Measurements from ENCODE around the gene HACD3. TPM values are rescaled to one million over a fixed set of nuclear protein-coding genes. Genes with fewer than 3 reads are reported as not detected.

The HACD3 gene
- total and polyA plus RNA-seq, 8 donors, result 7.0 to 128 (median 18.9) TPM

GRCh38 chr15:65603134-65603533 lies 72.9 kb downstream of the HACD3 start:
- peaks cover 19 to 75% (median 74%) of the 10 kb centered on the region in 4 donors for H3K36me3 ChIP-seq
- H3K27ac ChIP-seq, result no peak overlapping the region
- H3K9me3 ChIP-seq, result no peaks in the 10 kb centered on the region
- H3K4me1 ChIP-seq, result peaks cover 0 to 8% (median 0%) of the 10 kb centered on the region in 4 donors
- H3K27me3 ChIP-seq, result no peaks in the 10 kb centered on the region
- 75 to 90% (median 82%) methylated on average over 2 of the region's 2 CpGs for WGBS, 5 donors
- TF ChIP-seq POLR2A (IDR thresholded peaks at IDR 0.05), result no peak
- no peak for TF ChIP-seq CTCF (IDR thresholded peaks at IDR 0.05)
- TF ChIP-seq EP300 (IDR thresholded peaks at IDR 0.05), result no peak
- TF ChIP-seq POLR2AphosphoS5 (IDR thresholded peaks at IDR 0.05), result no peak
- intact Hi-C loops (cut with DNase I; ENCODE audit: low total_unique reads), result no loop called here
- DNase-seq, result no peak
- H3K4me3 ChIP-seq, result no peak overlapping the region

DNA sequence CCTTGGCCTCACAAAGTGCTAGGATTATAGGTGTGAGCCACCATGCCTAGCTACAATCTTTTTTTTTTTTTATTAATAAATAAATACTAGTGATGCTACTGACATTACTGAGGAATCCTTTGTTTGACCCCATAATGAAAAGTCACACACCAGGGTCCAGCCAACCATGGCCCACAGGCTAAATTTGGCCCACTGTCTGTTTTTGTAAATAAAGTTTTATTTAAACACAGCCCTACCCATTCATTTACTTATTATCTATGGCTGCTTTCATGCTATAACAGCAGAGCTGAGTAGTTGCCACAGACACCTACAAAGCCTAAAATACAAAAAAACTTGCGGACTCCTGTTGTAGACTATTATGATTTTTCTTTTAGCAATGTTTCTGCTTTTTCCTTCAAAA lies 73.3 kb downstream of the HACD3 start:
- DNase-seq, result no peak
- peaks cover 19 to 70% (median 69%) of the 10 kb centered on the region in 4 donors for H3K36me3 ChIP-seq
- WGBS, 5 donors, result 96 to 100% (median 97%) methylated on average over 1 of the region's 1 CpG
- no peak for TF ChIP-seq CTCF (IDR thresholded peaks at IDR 0.05)
- no peak for TF ChIP-seq POLR2AphosphoS5 (IDR thresholded peaks at IDR 0.05)
- TF ChIP-seq EP300 (IDR thresholded peaks at IDR 0.05), result no peak
- TF ChIP-seq POLR2A (IDR thresholded peaks at IDR 0.05), result no peak
- no peaks in the 10 kb centered on the region for H3K9me3 ChIP-seq
- H3K4me3 ChIP-seq, result no peak overlapping the region
- H3K27ac ChIP-seq, result no peak overlapping the region
- H3K4me1 ChIP-seq, result peaks cover 0 to 10% (median under 1%) of the 10 kb centered on the region in 4 donors
- no peaks in the 10 kb centered on the region for H3K27me3 ChIP-seq
- intact Hi-C loops (cut with DNase I; ENCODE audit: low total_unique reads), result no loop called here

DNA sequence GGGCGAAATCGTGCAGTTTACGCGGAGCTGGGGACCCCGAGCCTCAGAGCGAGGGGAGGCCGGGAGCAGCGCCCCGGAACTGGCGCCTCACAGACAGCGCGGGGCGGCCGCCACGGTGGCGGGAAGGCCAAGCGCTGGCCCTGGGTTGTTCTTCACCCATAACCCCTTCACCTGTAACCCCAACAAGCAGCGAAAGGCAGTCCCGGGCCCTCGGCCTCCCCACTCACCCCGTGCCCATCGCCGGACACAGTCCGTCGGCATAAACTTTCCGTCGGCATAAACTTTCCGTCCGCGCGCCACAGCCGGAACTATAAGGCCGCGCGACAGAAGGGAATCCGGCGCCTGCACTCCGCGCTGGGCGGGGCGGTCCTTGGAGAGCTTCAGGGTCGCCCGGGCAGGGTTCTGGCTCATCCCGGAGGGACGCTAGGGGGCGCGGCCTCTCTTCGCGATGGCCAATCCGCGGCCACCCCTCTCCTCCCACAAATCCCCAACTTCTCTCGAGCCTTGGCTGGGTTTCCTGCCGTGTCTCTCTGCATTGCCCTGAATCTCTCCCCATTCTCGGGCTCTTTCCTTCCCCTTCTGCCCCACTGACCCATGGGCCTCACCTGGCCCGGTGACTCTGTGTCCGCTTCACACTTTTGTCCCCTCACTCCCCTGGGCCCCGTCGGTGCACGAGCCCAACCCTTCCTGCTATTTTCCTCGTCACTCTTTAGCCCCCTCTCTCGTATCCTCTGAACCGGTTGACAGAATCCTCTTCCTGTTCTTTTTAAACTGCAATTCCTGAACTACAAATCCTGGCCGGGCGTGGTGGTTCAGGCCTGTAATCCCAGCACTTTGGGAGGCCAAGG lies 80.8 kb downstream of the HACD3 start, which contains the start of gene INTS14:
Gene INTS14, minus strand, starts transcription at position 261 of the 848 bp plus-strand sequence. CDS start 3,751 bp downstream, outside the sequence.
- H3K9me3 ChIP-seq, result no peaks in the 10 kb centered on the region
- intact Hi-C loops (cut with DNase I; ENCODE audit: low total_unique reads), result no loop called here
- peak within 1 kb of the TSS; percentile 87 to 95 (median 92) for H3K27ac ChIP-seq
- DNase-seq, result peak; percentile 99
- WGBS, 5 donors, result 0 to 1% (median 1%) methylated on average over 44 to 64 of the region's 64 CpGs
- H3K4me3 ChIP-seq, result peak within 1 kb of the TSS; percentile 72 to 96 (median 84)
- TF ChIP-seq CTCF (IDR thresholded peaks at IDR 0.05) (peak in 5 of 7 experiments; percentile 38 to 83 (median 65)), POLR2A (IDR thresholded peaks at IDR 0.05) (peak in 1 of 4 donors; percentile 61), EP300 (IDR thresholded peaks at IDR 0.05) (no peak), POLR2AphosphoS5 (IDR thresholded peaks at IDR 0.05) (peak; percentile 74 to 96 (median 88))
- no peaks in the 10 kb centered on the region for H3K27me3 ChIP-seq
- H3K4me1 ChIP-seq, result peaks cover 14 to 49% (median 33%) of the 10 kb centered on the region in 4 donors
- peaks cover 0 to 8% (median 5%) of the 10 kb centered on the region in 4 donors for H3K36me3 ChIP-seq

GRCh38 chr15:65611888-65612615 lies 81.8 kb downstream of the HACD3 start:
- intact Hi-C loops (cut with DNase I; ENCODE audit: low total_unique reads), result no loop called here
- H3K4me3 ChIP-seq, result peak overlapping the region; percentile 72 to 96 (median 84)
- peaks cover 14 to 49% (median 33%) of the 10 kb centered on the region in 4 donors for H3K4me1 ChIP-seq
- no peaks in the 10 kb centered on the region for H3K27me3 ChIP-seq
- H3K27ac ChIP-seq, result peak overlapping the region; percentile 84 to 95 (median 92)
- 80 to 90% (median 86%) methylated on average over 5 of the region's 5 CpGs for WGBS, 5 donors
- no peaks in the 10 kb centered on the region for H3K9me3 ChIP-seq
- H3K36me3 ChIP-seq, result peaks cover 0 to 2% (median 2%) of the 10 kb centered on the region in 4 donors
- TF ChIP-seq EP300 (IDR thresholded peaks at IDR 0.05) (no peak), POLR2AphosphoS5 (IDR thresholded peaks at IDR 0.05) (no peak), CTCF (IDR thresholded peaks at IDR 0.05) (no peak), POLR2A (IDR thresholded peaks at IDR 0.05) (no peak)
- peak in 1 of 2 donors; percentile 20 for DNase-seq
